Astrocyte of the spinal cord (primary cell): Measurements from ENCODE around the gene PPP1R3G.
"Not testable (repeated sequence)": the region's sequence is repeated elsewhere in the genome, so short reads cannot be mapped to it uniquely, and the experiment has no call there.

Experiments used
- DNase-seq: peaks from one replicate; pipeline ENCODE4 v3.0.0; 2011; ENCODE audit warnings: low read depth, low spot score
- H3K4me3 ChIP-seq: 2 replicates; pipeline ENCODE4 v1.5.1; 2011; ENCODE audit warnings: low read depth, mild to moderate bottlenecking, low read length, moderate library complexity
- in situ Hi-C: cut with HindIII; loops from 2 replicates; pipeline ENCODE4 v1.10.0; 2017; ENCODE audit warnings: low sequenced_read_pairs
- TF ChIP-seq, protein P1 (sequence below): IDR thresholded peaks from 2 replicates; pipeline ENCODE4 v1.5.1; 2012; ENCODE audit warnings: low read depth, mild to moderate bottlenecking, low read length, inconsistent platforms

The PPP1R3G gene

DNA sequence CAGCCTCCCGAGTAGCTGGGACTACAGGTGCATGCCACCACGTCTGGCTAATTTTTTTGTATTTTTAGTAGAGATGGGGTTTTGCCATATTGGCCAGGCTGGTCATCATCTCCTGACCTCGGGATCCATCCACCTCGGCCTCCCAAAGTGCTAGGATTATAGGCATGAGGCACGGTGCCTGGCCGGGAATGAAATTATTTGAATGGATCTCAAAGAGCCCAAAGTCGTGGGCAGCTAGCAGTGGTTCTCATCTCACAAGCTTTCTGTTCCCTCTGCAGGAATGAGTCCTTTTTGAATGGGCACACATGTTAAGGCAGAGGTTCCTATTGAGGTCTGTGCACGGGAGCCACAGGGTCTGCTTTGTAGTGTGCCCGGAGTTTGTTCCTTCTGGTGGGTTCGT, 34.9 kb downstream of the PPP1R3G start:
- in situ Hi-C loops: no loop called here
- no peak for DNase-seq
- TF ChIP-seq, protein P1, sequence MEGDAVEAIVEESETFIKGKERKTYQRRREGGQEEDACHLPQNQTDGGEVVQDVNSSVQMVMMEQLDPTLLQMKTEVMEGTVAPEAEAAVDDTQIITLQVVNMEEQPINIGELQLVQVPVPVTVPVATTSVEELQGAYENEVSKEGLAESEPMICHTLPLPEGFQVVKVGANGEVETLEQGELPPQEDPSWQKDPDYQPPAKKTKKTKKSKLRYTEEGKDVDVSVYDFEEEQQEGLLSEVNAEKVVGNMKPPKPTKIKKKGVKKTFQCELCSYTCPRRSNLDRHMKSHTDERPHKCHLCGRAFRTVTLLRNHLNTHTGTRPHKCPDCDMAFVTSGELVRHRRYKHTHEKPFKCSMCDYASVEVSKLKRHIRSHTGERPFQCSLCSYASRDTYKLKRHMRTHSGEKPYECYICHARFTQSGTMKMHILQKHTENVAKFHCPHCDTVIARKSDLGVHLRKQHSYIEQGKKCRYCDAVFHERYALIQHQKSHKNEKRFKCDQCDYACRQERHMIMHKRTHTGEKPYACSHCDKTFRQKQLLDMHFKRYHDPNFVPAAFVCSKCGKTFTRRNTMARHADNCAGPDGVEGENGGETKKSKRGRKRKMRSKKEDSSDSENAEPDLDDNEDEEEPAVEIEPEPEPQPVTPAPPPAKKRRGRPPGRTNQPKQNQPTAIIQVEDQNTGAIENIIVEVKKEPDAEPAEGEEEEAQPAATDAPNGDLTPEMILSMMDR: no peak
- no peak overlapping the region for H3K4me3 ChIP-seq

DNA sequence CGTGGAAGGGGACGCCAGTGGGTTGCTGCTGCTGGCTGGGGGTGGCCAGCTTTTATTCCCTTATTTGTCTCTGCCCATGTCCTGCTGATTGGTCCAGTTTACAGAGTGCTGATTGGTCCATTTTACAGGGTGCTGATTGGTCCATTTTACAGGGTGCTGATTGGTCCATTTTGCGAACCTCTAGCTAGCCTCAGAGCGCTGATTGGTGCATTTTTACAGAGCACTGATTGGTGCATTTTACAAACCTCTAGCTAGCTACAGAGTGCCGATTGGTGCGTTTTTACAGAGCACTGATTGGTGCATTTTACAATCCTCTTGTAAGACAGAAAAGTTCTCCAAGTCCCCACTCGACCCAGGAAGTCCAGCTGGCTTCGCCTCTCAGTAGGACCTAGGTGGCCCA, 35.4 kb downstream of the PPP1R3G start:
- H3K4me3 ChIP-seq, DNase-seq, in situ Hi-C loops: not testable (repeated sequence)

DNA sequence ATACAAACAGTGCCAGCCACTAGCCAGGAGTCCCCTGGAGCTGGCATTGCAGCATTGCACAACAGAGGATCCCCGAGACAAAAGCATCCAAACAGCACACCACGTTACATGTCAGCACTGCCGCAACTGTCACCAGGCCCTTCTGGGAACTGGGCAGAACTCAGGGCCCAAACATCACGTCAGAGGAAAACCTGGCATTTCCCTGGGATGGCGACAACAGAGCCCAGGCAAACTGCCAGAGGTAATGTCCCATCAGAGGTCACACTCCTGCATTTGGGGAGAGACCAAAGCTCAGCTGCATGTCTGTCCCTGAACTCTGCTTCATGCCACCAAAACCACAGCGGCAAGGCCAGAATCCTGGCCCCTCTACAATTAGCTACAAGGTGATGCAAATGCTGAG, 36.3 kb downstream of the PPP1R3G start:
- TF ChIP-seq, protein P1: no peak
- in situ Hi-C loops: no loop called here
- no peak overlapping the region for H3K4me3 ChIP-seq
- no peak for DNase-seq

DNA sequence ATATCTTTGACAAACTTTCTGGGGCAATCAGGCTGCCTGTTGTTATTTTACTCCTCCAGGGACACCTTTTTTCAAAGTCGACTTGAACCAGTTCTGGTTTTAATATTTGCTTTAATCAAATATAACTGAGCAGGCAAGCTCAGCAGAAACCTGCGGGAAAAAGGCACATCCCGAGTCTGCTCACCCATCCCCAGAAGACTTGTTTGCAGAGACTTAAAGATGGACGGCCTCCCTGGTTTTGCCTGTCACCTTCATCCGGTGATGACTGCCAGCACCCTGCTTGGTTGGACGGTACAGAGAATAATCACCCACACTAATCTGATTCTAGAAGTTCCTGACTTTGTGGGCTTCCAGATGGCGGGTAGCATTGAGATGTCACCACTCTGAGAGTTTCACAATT, 36.8 kb downstream of the PPP1R3G start:
- no peak overlapping the region for H3K4me3 ChIP-seq
- TF ChIP-seq, protein P1: no peak
- in situ Hi-C loops: no loop called here
- DNase-seq: no peak

DNA sequence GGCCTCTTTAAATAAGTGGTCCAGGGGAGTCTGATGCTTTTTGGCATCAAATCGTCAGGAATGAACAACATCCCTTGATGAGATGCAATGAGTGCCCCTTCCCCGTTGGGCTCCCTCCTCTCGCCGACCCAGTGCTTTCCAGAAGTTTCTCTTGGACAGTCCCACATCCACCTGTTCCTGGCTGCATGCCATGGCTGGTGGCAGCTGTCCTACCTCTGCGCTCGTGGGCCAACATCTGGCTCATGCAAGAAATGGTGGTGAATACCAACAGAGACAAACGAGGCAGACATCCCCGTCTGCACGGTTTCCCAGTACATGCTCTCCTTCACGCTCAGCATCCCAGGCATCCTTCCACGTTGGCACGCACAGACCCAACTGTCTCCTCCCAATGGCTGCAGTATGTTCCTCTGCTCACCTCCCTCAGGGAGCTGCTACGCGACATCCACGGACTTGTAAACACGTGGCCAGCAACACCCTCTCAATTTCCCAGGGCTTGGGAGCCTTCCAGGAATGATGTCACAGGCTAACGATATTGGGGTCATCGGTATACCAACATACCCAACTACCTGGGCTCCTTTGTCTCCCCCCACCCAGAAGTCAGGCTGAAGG, 37.5 kb downstream of the PPP1R3G start:
- H3K4me3 ChIP-seq: no peak overlapping the region
- no peak for DNase-seq
- in situ Hi-C loops: no loop called here
- TF ChIP-seq, protein P1: no peak

DNA sequence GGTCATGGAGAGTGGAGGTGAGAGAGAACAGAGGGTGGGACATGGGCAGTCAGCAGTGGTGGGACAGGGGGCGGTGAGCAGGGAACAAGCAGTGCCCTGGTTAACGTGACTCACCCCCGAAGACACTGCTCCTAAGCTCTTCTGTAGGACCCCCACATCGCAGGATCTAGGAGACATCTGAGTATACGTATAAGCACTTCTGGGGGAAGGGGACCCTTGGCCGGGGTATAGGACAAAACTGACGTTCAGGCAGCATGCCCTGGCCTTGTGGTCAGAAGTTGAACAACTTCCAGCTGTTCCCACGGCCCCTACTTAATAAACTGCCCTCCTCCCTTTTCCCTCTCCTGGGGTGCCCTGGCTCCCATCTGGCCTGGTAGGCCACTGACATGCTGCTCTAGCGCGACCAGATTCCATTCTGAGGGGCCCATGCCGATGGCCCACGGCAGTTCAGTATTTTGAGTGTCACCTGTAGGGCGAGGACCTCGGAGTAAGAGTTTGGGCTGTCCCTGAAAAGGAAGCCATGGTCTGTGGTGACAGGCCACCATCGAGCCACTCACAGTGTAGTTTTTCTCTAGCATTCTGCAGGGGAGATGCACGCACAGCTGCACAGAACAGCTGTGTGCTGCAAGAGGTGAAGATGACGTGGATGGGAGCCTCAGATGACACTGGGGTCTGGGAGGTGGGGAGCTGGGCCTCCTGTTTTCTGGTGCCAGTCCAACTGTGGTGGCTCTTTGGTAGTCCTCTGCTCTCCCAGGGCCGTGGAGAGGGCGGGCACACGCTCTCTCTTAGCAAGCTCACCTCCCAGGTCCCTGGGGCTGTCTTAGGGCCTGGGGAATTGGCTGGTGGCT, 38.4 kb downstream of the PPP1R3G start:
- TF ChIP-seq, protein P1: no peak
- no peak overlapping the region for H3K4me3 ChIP-seq
- in situ Hi-C loops: no loop called here
- DNase-seq: no peak

DNA sequence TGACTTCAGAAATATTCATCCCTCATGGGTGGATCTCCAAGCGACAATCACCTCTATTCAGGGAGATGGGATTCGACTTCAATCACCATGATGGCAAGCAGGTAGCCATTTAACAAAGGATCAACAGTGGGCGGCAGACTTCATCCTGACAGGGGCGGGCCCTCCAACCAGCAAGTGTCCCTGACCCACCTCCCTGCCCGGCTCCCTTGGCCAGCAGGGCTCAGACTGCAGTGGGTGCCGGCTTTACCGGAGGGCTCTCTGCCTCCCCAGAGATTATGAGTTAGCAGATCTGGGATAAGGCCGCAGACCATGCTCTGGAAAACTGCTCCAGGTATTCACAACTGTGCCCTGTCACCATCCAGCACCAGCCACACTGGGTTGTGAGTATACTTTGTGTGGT, 39.4 kb downstream of the PPP1R3G start:
- TF ChIP-seq, protein P1: no peak
- no peak for DNase-seq
- H3K4me3 ChIP-seq: no peak overlapping the region
- in situ Hi-C loops: no loop called here
